Hepatocyte (in vitro differentiated cells): ENCODE measurements around the gene PIBF1. TPM values are rescaled to one million over a fixed set of nuclear protein-coding genes. Genes with fewer than 3 reads are reported as not detected.
A peak's percentile ranks its signal among the peaks of the same experiment; 100 is the strongest.

Experiments used
- DNase-seq: peaks from one replicate; pipeline ENCODE4 v3.0.0-alpha.2; 2016; ENCODE audit warnings: low spot score
- H2AFZ ChIP-seq: fragments of 200-600 bp; sonication (generic); 2 replicates; pipeline ENCODE4 v1.6.0; 2016; ENCODE audit warnings: antibody characterized with exemption, mild to moderate bottlenecking
- H3K27ac ChIP-seq: fragments of 200-600 bp; sonication (generic); 2 replicates; pipeline ENCODE4 v1.5.1; 2016; ENCODE audit warnings: mild to moderate bottlenecking
- H3K27me3 ChIP-seq: fragments of 200-600 bp; sonication (generic); 2 replicates; pipeline ENCODE4 v1.6.1; 2016
- H3K36me3 ChIP-seq: fragments of 200-600 bp; sonication (generic); replicated peaks from 2 replicates; pipeline ENCODE4 v1.5.1; 2016; ENCODE audit warnings: low read depth; ENCODE audit not compliant: insufficient read depth
- H3K4me1 ChIP-seq: fragments of 200-600 bp; sonication (generic); 2 replicates; pipeline ENCODE4 v1.5.1; 2016; ENCODE audit warnings: mild to moderate bottlenecking, moderate library complexity; ENCODE audit not compliant: insufficient read depth
- H3K4me2 ChIP-seq: fragments of 200-600 bp; sonication (generic); 2 replicates; pipeline ENCODE4 v1.6.0; 2016
- H3K4me3 ChIP-seq: fragments of 200-600 bp; sonication (generic); 2 replicates; pipeline ENCODE4 v1.5.1; 2016; ENCODE audit warnings: mild to moderate bottlenecking
- H3K79me2 ChIP-seq: fragments of 200-600 bp; sonication (generic); 2 replicates; pipeline ENCODE4 v1.6.0; 2017; ENCODE audit warnings: mild to moderate bottlenecking
- H3K9me2 ChIP-seq: fragments of 200-600 bp; sonication (generic); replicated peaks from 2 replicates; pipeline ENCODE4 v1.6.0; 2017; ENCODE audit warnings: mild to moderate bottlenecking; ENCODE audit not compliant: insufficient read depth
- H3K9me3 ChIP-seq: fragments of 200-600 bp; sonication (generic); 2 replicates; pipeline ENCODE4 v1.5.1; 2016; ENCODE audit warnings: low read depth, mild to moderate bottlenecking
- H4K20me1 ChIP-seq: fragments of 200-600 bp; sonication (generic); 2 replicates; pipeline ENCODE4 v1.6.0; 2016; ENCODE audit warnings: mild to moderate bottlenecking; ENCODE audit not compliant: insufficient read depth, poor library complexity, severe bottlenecking
- EZH2 ChIP-seq: fragments of 200-600 bp; sonication (generic); IDR thresholded peaks from 2 replicates; pipeline ENCODE4 v1.6.1; 2016; ENCODE audit warnings: antibody characterized with exemption, mild to moderate bottlenecking, borderline replicate concordance
- EZH2phosphoT487 ChIP-seq: fragments of 200-600 bp; sonication (generic); IDR thresholded peaks from one replicate; pipeline ENCODE4 v1.6.1; 2018; ENCODE audit warnings: antibody characterized with exemption, mild to moderate bottlenecking, low read depth, moderate library complexity; ENCODE audit not compliant: unreplicated experiment, severe bottlenecking
- WGBS: methylation state at CpG from one replicate; pipeline ENCODE4 v1.1.6; 2016; ENCODE audit warnings: low lambda C conversion rate; ENCODE audit errors: missing lambda C conversion rate; 5-methylcytosine and 5-hydroxymethylcytosine counted together
- polyA plus RNA-seq: library from polyadenylated mRNA; unstranded; fragments of >200 nt; fragmentation: Nextera tagmentation; extraction: Ambion mirVana; gene quantifications from 2 replicates; pipeline ENCODE4 v1.2.1, GENCODE V29; 2016
- total RNA-seq: library from RNA; depleted of rRNA; stranded (reverse); fragments of >200 nt; gene quantifications from 2 replicates; pipeline ENCODE4 v1.2.3, GENCODE V29; 2014
- TF ChIP-seq, protein P1 (sequence below): fragments of 200-600 bp; sonication (generic); IDR thresholded peaks from 2 replicates; pipeline ENCODE4 v1.5.1; 2016; ENCODE audit warnings: antibody characterized with exemption, mild to moderate bottlenecking; ENCODE audit not compliant: poor library complexity

PIBF1 gene
- total and polyA plus RNA-seq, 2 experiments from 2014 or later, result 13.1 to 24.5 TPM

DNA sequence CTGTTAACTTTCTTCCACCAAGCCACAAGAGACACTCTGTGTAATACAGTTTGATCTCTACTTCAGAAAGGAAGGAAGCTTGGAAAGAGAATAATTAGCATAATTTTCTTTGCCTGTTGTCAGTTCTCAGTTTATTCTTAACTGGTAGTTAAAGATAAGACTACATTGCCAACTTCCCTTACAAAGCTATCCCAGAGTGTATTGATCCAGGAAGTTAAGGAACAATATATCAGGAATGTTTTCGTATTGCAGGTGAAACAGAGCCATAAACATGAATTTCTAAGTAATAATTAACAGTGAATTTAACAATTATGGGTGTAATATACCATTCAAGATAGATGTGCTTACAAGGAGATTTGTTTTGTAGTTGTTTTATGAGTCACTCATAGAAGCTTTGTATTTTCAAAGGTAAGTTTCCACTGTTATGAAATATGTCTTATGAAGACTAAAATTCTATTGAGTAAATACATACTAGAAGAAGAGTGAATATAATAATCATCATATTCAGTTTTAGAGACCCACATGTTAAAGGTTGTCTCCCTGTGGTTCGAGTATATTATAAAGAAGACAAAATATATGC, 188.5 kb downstream of the PIBF1 start:
- Histone ChIP-seq H3K4me3 (no peak overlapping the region), H3K9me3 (no peaks in the 10 kb centered on the region), H4K20me1 (no peaks in the 10 kb centered on the region), H3K9me2 (no peaks in the 10 kb centered on the region), H3K79me2 (no peaks in the 10 kb centered on the region), H3K4me1 (no peaks in the 10 kb centered on the region), H3K27me3 (no peaks in the 10 kb centered on the region), H3K36me3 (no peaks in the 10 kb centered on the region), H3K4me2 (peak overlapping the region; percentile 20), H2AFZ (no peak overlapping the region), H3K27ac (peak overlapping the region; percentile 20)
- DNase-seq, result no peak
- WGBS, result 91% methylated on average over 2 of the region's 2 CpGs
- TF ChIP-seq, protein P1, sequence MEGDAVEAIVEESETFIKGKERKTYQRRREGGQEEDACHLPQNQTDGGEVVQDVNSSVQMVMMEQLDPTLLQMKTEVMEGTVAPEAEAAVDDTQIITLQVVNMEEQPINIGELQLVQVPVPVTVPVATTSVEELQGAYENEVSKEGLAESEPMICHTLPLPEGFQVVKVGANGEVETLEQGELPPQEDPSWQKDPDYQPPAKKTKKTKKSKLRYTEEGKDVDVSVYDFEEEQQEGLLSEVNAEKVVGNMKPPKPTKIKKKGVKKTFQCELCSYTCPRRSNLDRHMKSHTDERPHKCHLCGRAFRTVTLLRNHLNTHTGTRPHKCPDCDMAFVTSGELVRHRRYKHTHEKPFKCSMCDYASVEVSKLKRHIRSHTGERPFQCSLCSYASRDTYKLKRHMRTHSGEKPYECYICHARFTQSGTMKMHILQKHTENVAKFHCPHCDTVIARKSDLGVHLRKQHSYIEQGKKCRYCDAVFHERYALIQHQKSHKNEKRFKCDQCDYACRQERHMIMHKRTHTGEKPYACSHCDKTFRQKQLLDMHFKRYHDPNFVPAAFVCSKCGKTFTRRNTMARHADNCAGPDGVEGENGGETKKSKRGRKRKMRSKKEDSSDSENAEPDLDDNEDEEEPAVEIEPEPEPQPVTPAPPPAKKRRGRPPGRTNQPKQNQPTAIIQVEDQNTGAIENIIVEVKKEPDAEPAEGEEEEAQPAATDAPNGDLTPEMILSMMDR, result no peak
- no peak for TF ChIP-seq EZH2phosphoT487
- no peak for TF ChIP-seq EZH2

DNA sequence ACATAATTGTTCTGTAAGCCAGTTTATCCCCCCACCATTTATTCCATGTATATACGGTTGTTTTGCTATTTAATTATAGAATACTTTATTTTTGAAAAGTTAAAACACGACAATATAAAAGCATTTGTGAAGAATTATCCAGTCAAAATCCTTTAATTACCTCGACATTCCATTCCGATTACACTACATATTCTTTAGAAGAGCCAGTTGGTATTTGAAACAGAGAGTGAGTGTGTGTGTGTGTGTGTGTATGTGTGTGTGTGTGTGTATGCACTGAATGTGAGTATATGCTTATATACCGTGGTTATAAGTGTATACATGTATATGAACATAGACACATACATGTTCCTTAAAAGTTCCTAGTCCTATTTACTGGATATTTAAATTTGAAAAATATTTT, 189.0 kb downstream of the PIBF1 start:
- no peak for DNase-seq
- WGBS, result 83% methylated on average over 5 of the region's 5 CpGs
- Histone ChIP-seq H4K20me1 (no peaks in the 10 kb centered on the region), H3K27ac (peak overlapping the region; percentile 58), H3K4me1 (no peaks in the 10 kb centered on the region), H3K27me3 (no peaks in the 10 kb centered on the region), H3K36me3 (no peaks in the 10 kb centered on the region), H3K4me2 (no peak overlapping the region), H2AFZ (no peak overlapping the region), H3K9me3 (no peaks in the 10 kb centered on the region), H3K4me3 (no peak overlapping the region), H3K79me2 (no peaks in the 10 kb centered on the region), H3K9me2 (no peaks in the 10 kb centered on the region)
- TF ChIP-seq, protein P1, result no peak
- TF ChIP-seq EZH2phosphoT487, result no peak
- TF ChIP-seq EZH2, result no peak

DNA sequence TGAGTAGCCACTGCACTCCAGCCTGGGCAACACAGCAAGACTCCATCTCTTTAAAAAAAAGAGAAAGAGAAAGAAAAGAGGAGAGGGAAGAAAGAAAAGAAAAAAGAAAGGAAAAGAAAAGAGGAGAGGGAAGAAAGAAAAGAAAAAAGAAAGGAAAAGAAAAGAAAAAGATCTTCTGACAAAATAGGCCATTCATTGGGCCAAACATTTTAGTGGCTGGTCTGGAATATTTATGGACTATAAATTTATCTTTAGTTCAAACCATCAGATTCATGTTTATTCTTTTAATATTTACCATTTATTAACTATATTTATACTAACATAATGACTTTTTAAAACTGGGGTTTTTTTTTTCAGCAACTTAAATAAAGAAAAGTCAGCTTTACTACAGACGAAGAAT, 191.3 kb downstream of the PIBF1 start:
- Histone ChIP-seq H3K36me3 (no peaks in the 10 kb centered on the region), H3K4me2 (no peak overlapping the region), H3K27me3 (no peaks in the 10 kb centered on the region), H3K4me3 (no peak overlapping the region), H4K20me1 (no peaks in the 10 kb centered on the region), H3K9me3 (no peaks in the 10 kb centered on the region), H2AFZ (no peak overlapping the region), H3K27ac (no peak overlapping the region), H3K4me1 (no peaks in the 10 kb centered on the region), H3K79me2 (no peaks in the 10 kb centered on the region), H3K9me2 (no peaks in the 10 kb centered on the region)
- no peak for DNase-seq
- no peak for TF ChIP-seq EZH2phosphoT487
- TF ChIP-seq, protein P1, result no peak
- TF ChIP-seq EZH2, result no peak
- 100% methylated on average over 1 of the region's 1 CpG for WGBS
